Measurements from ENCODE around the gene MTAP.
A peak's percentile ranks its signal among the peaks of the same experiment; 100 is the strongest.
"Not testable (repeated sequence)": the region's sequence is repeated elsewhere in the genome, so short reads cannot be mapped to it uniquely, and the experiment has no call there.

Gene MTAP

GRCh38 chr9:21927752-21928151 lies 125.3 kb downstream of the MTAP start:
- DNase-seq = no peak

GRCh38 chr9:21931428-21931827 lies 129.0 kb downstream of the MTAP start:
- no peak for DNase-seq

GRCh38 chr9:21933281-21933680 lies 130.8 kb downstream of the MTAP start:
- no peak for DNase-seq

DNA sequence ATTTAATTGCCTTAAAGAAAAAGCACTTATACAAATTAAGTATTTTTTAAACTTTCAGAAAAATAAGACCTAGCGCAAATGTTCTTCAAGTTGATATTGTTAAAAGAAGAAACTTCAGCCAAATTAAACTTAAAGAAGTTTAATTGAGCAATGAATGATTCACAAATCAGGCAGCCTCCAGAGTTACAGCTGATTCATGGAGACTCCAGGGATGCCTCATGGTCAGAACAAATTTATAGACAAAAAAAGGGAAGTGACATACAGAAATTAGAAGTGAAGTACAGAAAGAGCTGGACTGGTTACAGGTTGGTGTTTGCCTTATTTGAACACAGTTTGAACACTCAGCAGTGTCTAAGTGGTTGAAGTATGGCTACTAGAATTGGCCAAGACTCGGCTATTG lies 131.4 kb downstream of the MTAP start:
- peak; percentile 82 for DNase-seq

GRCh38 chr9:21935631-21936030 lies 133.2 kb downstream of the MTAP start:
- no peak for DNase-seq

- DNase-seq = no peak
Observed at GRCh38 chr9:21936161-21936560, 133.7 kb downstream of the MTAP start.

- no peak for DNase-seq
Observed at GRCh38 chr9:21941337-21941995, 139.0 kb downstream of the MTAP start.

GRCh38 chr9:21943464-21943863 lies 141.0 kb downstream of the MTAP start:
- DNase-seq = no peak

GRCh38 chr9:21945606-21946005 lies 143.2 kb downstream of the MTAP start:
- DNase-seq = no peak

GRCh38 chr9:21958833-21959232 lies 156.4 kb downstream of the MTAP start:
- no peak for DNase-seq

GRCh38 chr9:21959268-21959667 lies 156.8 kb downstream of the MTAP start:
- DNase-seq = not testable (repeated sequence)

- DNase-seq = peak; percentile 11
Observed at GRCh38 chr9:21961569-21961968, 159.1 kb downstream of the MTAP start.

- DNase-seq = peak; percentile 67
Observed at GRCh38 chr9:21964925-21965385, 162.5 kb downstream of the MTAP start.

- DNase-seq = peak; percentile 42
Observed at GRCh38 chr9:21965401-21965951, 163.0 kb downstream of the MTAP start.

DNA sequence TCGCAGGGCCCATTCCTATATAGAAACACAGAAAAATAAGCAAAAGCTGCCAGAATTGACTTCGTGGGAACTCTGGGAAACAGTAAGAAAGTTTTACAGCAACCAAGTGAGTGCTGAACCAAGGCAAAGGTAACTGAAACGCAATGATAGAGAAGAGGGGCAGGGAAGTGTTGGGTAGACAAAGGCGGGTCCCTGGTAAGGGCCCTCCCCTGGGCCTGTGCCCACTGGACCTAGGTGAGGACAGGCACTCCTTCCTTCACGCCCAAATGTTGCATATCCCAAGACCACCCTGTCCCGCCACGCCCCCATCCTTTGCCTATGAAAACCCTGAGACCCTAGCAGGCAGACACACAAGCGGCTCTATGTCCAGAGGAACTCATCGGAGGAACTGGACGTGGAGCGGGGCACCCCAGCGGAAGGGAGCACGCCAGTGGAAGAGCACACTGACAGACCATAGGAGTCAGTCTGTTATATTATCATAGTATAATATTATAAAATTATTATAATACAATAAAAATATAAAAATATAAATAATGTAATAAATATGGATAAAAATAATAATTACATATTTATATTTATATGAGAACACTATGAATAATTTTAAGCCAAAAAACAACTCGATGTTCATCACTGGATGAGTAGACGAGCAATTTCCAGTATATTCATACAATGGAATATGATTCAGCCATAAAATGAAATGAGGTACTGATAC lies 163.9 kb downstream of the MTAP start:
- no peak for DNase-seq

DNA sequence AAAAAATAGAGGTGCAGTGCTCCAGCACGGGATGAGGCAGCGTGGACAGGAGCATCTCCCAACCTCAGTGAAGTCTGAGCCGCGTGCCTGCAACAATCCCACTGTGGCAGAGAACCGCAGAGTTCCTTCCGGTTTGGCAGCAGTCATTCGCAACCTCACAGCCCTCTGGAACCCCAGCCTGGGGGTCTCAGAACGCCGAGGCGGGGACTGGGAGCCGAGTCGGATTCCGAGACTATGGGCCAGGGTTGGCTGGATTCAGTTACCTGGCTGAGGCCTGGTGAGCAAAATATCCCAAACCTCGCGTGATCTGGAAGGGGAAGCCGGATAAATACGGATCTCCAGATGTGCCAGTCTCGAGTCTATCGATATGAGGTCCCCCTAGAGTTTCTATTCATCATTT lies 164.7 kb downstream of the MTAP start:
- no peak for DNase-seq

DNA sequence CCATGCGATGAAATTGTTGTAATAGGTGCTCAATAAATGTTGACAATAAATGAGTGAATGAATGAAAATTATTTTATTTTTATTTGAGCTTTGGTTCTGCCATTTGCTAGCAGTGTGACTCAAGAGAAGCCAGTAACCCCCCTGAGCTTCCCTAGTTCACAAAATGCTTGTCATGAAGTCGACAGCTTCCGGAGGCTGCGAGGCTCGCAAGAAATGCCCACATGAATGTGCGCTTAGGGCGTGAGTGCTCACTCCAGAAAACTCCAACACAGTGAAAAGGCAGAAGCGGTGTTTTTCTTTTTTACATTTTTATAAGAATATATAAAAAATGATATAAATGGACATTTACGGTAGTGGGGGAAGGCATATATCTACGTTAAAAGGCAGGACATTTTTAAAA lies 165.3 kb downstream of the MTAP start:
- no peak for DNase-seq

- DNase-seq = no peak
Observed at GRCh38 chr9:21968331-21969010, 166.0 kb downstream of the MTAP start.

- DNase-seq = no peak
Observed at GRCh38 chr9:21969011-21969940, 166.8 kb downstream of the MTAP start.

DNA sequence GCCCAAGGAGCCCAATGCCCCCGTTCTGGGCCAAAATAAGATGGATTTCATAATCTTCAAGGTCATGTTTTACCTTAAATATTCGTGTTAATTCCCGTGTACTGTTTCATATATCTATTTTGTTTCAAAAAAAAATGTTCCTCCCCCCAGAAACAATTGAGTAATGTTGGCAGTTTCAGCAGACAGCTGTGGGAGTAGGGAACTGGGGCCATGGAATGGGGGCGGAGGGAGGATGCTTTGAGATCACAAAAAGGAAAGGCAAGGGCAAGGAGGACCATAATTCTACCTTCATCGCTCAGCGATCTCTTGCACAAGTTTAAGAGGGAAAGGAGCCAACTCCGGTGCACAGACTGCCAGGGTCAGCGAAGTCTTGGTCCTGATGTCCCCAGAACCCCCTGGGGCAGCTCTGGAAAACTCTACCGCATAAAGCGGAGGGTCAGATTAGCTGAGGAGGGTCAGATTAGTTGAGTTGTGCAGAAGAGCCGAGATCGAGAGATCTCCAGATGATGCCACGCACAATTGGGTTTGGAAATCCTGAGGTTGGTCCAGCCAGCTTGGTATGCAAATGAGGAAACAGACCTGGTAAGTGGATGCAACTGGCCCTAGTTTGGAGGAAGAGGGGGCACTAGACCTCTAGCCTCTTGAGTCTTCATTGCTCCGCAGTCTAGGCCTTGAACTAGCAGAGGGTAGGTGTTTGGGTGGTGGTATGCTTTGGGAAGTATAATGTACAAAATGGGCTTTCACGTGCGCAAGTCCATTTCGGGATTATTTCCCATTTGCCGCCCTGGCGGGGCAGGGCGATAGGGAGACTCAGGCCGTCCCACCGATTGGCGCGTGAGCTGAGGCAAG lies 167.7 kb downstream of the MTAP start:
- no peak for DNase-seq

GRCh38 chr9:21970800-21971640 lies 168.6 kb downstream of the MTAP start:
- no peak for DNase-seq
